Psoas muscle (tissue), 8 donors: ENCODE data around the gene KCNB1. TPM values are rescaled to one million over a fixed set of nuclear protein-coding genes. Genes with fewer than 3 reads are reported as not detected.

Experiments used
- ATAC-seq, 4 donors: fragments of 200-7000 bp; cut with Tn5 transposase; one replicate each; pipeline ENCODE4 v1.9.1; 2020; ENCODE audit warnings: moderate library complexity in 3 of 4, mild to moderate bottlenecking in 2 of 4
- DNase-seq, 2 donors: peaks; one replicate each; pipeline ENCODE4 v3.0.0-alpha.2; 2020
- H3K27ac ChIP-seq: fragments of 200-600 bp; one replicate; pipeline ENCODE4 v1.8.0; 2022
- H3K27me3 ChIP-seq, 3 donors: fragments of 200-600 bp in 1 of 3; one replicate each; pipeline versions ENCODE4 v1.6.1 to v1.8.0; 2013 to 2022; ENCODE audit warnings: low read length in 2 of 3, mild to moderate bottlenecking in 2 of 3, moderate library complexity in 1 of 3; ENCODE audit not compliant: insufficient read depth in 3 of 3
- H3K36me3 ChIP-seq, 2 donors: fragments of 200-600 bp in 1 of 2; one replicate each; pipeline versions ENCODE4 v1.6.1 to v1.8.0; 2013 to 2022; ENCODE audit warnings: low read depth in 1 of 2, mild to moderate bottlenecking in 1 of 2, moderate library complexity in 1 of 2; ENCODE audit not compliant: insufficient read depth in 1 of 2
- H3K4me1 ChIP-seq: fragments of 200-600 bp; one replicate; pipeline ENCODE4 v1.8.0; 2022
- H3K4me3 ChIP-seq: fragments of 200-600 bp; one replicate; pipeline ENCODE4 v1.8.0; 2022; ENCODE audit warnings: mild to moderate bottlenecking
- H3K9me3 ChIP-seq: fragments of 200-600 bp; one replicate; pipeline ENCODE4 v1.8.0; 2022
- WGBS, 3 donors: extraction: QIAGEN DNeasy Blood & Tissue Kit; methylation state at CpG; one replicate each; pipeline versions ENCODE4 v1.1.6 to v1.1.7; 2013; 5-methylcytosine and 5-hydroxymethylcytosine counted together
- intact Hi-C, 2 donors: fragments of 100-400 bp; cut with DNase I; formaldehyde crosslinking; loops; one replicate each; pipeline versions ENCODE4 v1.11.0 to v1.14.2; 2022
- polyA plus RNA-seq, 3 donors: library from polyadenylated mRNA; stranded (reverse); fragments of 200-250 nt; gene quantifications; one replicate each; pipeline ENCODE4 v1.2.3, GENCODE V29; 2013
- total RNA-seq, 4 donors: library from RNA; stranded (reverse); fragmentation: NEBNext Ultra II Directional in 2 of 4; extraction: Animal tissue kit (Norgen Biotek cat#: 25700) in 2 of 4; gene quantifications; one replicate each; pipeline versions ENCODE4 v1.2.1 to v1.2.4, GENCODE V29; 2021 to 2023
- TF ChIP-seq, protein P1 (sequence below): fragments of 200-600 bp; IDR thresholded peaks from one replicate; pipeline ENCODE4 v1.8.0; 2022; ENCODE audit warnings: antibody characterized with exemption
- donor health status: healthy with polysubstance abuse.
- donor health status: DM: no; HTN: no; CAD: no; lungs with moderate emphysema.
- donor health status: Bipolar disorder and iron deficiency.
- donor health status: healthy.
- donor health status: DM: yes; HTN: yes; CAD: no.
- donor health status: DM: no; HTN: no; CAD: no.
- donor health status: DM: no; HTN: no; CAD: no.
- donor health status: DM: yes; HTN: yes; CAD: no.

The KCNB1 gene
- total and polyA plus RNA-seq, 7 donors: 1.8 to 44.0 (median 5.3) TPM

DNA sequence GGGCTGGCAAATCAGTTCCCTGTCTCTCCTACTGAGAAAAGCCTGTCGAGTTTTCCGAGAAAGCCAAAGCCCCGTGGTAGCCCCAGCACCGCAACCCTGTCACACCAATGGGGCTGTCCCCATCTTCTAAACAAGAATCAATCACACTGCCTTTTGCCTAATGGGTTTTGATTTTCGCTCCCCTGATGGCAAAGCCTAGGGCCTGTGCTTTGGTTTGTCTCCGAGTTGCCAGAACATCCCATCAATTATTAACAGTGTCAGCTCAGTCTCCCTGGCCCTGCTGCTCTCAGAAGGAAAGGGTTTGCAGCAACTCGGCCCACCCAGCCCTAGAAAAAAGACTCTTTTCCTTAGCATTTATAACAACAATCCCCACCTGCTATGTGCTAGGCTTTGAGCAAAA, 4.2 kb downstream of the KCNB1 start:
- peaks cover 10% of the 10 kb centered on the region for H3K4me1 ChIP-seq
- WGBS, 3 donors: 81 to 89% (median 84%) methylated on average over 7 of the region's 7 CpGs
- DNase-seq (no peak), ATAC-seq (no peak)
- H3K9me3 ChIP-seq: no peaks in the 10 kb centered on the region
- no peak overlapping the region for H3K27ac ChIP-seq
- H3K4me3 ChIP-seq: no peak overlapping the region
- intact Hi-C loops: no loop called here
- H3K27me3 ChIP-seq: peaks cover 0 to 3% (median 0%) of the 10 kb centered on the region in 3 donors
- TF ChIP-seq, protein P1, sequence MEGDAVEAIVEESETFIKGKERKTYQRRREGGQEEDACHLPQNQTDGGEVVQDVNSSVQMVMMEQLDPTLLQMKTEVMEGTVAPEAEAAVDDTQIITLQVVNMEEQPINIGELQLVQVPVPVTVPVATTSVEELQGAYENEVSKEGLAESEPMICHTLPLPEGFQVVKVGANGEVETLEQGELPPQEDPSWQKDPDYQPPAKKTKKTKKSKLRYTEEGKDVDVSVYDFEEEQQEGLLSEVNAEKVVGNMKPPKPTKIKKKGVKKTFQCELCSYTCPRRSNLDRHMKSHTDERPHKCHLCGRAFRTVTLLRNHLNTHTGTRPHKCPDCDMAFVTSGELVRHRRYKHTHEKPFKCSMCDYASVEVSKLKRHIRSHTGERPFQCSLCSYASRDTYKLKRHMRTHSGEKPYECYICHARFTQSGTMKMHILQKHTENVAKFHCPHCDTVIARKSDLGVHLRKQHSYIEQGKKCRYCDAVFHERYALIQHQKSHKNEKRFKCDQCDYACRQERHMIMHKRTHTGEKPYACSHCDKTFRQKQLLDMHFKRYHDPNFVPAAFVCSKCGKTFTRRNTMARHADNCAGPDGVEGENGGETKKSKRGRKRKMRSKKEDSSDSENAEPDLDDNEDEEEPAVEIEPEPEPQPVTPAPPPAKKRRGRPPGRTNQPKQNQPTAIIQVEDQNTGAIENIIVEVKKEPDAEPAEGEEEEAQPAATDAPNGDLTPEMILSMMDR: no peak
- no peaks in the 10 kb centered on the region for H3K36me3 ChIP-seq

DNA sequence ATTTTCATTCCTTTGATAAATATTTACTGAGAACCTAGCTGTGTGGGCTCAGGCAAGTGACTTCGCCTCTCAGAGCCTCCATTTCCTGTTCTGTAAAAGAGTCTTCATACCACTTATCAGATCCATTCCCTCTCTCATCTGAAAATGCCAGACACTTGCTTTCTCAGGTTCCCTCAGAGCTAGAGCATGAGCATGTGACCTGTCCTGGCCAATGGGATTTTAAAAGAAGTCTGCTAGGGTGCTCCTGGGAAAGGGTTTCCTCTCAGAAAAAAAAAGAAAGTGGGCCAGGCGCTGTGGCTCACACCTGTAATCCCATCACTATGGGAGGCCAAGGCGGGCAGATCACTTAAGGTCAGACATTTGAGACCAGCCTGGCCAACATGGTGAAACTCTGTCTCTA, 5.3 kb downstream of the KCNB1 start:
- TF ChIP-seq, protein P1: no peak

DNA sequence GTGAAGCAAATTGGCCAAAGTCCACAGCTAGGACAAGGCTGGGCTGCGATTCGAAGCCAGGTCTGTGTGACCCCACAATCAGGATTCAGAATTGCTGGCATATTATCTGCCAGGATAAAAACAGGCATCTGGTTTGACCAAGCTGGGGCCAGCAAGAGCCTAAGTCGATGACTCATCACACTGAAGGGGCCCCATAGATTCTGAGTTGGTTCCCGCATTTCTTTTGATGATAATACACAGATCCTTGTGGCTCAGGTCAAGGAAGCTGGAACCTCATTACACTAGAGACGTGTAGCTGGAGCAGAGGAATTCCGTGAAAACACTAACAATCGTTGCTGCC, 6.5 kb downstream of the KCNB1 start:
- ATAC-seq: no peak
- intact Hi-C loops: no loop called here
- no peaks in the 10 kb centered on the region for H3K27me3 ChIP-seq
- no peaks in the 10 kb centered on the region for H3K9me3 ChIP-seq
- 82 to 84% (median 83%) methylated on average over 7 of the region's 7 CpGs for WGBS, 3 donors
- TF ChIP-seq, protein P1: no peak
- H3K27ac ChIP-seq: no peak overlapping the region
- peaks cover 7% of the 10 kb centered on the region for H3K4me1 ChIP-seq
- no peaks in the 10 kb centered on the region for H3K36me3 ChIP-seq
- no peak overlapping the region for H3K4me3 ChIP-seq
- no peak for DNase-seq

More for the DNA sequence above, 5.3 kb downstream of the KCNB1 start:
- no peaks in the 10 kb centered on the region for H3K9me3 ChIP-seq
- H3K27me3 ChIP-seq: no peaks in the 10 kb centered on the region
- peaks cover 7% of the 10 kb centered on the region for H3K4me1 ChIP-seq
- ATAC-seq (no peak), DNase-seq (no peak)
- H3K36me3 ChIP-seq: no peaks in the 10 kb centered on the region
- no peak overlapping the region for H3K27ac ChIP-seq
- intact Hi-C loops: no loop called here
- 77 to 86% (median 82%) methylated on average over 3 of the region's 3 CpGs for WGBS, 3 donors
- no peak overlapping the region for H3K4me3 ChIP-seq

DNA sequence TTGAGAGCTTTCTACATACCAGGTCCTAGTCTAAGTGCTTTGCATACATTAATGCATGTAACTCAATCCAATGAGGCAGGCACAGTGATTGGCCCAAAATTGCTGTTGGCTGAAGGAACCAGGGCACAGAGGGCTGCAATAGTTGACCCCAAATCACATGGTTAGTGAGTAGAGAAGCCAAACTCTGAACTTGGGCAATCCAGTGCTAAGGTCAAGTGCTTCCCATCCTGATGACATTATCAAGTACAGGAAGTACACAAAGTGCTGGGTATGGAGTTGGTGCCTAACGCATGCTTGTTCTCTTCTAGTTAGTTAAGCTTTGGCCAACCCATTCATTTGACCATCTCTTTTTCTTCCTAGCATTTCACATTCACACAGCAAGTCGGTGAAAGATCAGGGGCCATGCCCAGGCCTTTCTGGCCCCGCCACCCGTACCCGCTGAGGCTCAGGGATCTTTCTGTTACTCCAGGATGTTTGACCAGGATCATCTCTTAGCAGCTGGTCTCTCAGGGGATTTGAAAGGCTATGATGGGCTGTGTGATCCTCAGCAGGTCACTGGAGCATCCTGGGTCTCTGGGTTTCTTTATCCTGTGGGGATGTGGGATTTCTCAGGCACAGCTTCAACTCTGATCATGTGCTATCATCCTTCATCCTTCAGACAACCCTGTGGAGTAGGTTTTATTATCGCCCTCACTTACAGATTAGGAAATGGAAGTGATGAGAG, 7.0 kb downstream of the KCNB1 start:
- intact Hi-C loops: no loop called here
- Histone ChIP-seq H3K9me3 (no peaks in the 10 kb centered on the region), H3K36me3 (no peaks in the 10 kb centered on the region), H3K27me3 (no peaks in the 10 kb centered on the region), H3K4me3 (no peak overlapping the region), H3K27ac (no peak overlapping the region), H3K4me1 (peaks cover 6% of the 10 kb centered on the region)
- DNase-seq (no peak), ATAC-seq (no peak)
- TF ChIP-seq, protein P1: no peak
- WGBS, 3 donors: 91 to 93% (median 92%) methylated on average over 6 of the region's 6 CpGs

DNA sequence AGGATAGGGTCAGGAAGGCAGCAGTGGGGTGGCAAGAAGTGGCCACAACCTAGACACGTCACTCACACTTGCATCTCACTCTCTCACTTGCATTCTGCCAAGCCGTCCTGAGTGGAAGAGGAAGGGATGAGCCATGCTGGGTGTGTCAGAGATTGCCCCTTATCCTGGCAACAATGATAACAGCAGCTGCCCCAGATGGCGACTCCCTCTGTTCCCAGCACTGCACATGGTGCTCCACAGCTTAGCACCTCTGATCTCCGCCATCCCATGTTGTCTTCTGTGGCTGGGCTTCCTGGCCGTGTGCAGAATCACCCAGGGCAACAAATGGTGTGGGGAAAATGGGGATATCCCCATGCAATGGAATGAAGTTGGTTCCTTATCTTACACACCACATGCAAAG, 11.1 kb downstream of the KCNB1 start:
- Histone ChIP-seq H3K9me3 (no peaks in the 10 kb centered on the region), H3K4me3 (no peak overlapping the region), H3K27ac (no peak overlapping the region), H3K4me1 (no peaks in the 10 kb centered on the region), H3K36me3 (no peaks in the 10 kb centered on the region), H3K27me3 (no peaks in the 10 kb centered on the region)
- TF ChIP-seq, protein P1: no peak
- WGBS, 3 donors: 67 to 72% (median 70%) methylated on average over 5 of the region's 5 CpGs
- ATAC-seq (peak in 1 of 4 donors; percentile 52), DNase-seq (no peak)
- intact Hi-C loops: no loop called here
